ENCODE measurements around the gene TAF1A.

The TAF1A gene

GRCh38 chr1:222529916-222530315, 59.8 kb downstream of the TAF1A start:
- in situ Hi-C loops (cut with MboI; ENCODE audit: low sequenced_read_pairs, unreplicated experiment) = no loop called here
- TF ChIP-seq CTCF (IDR thresholded peaks at IDR 0.05; ENCODE audit: borderline replicate concordance, control extremely low read depth, extremely low read depth, insufficient read depth, missing control alignments) = no peak

GRCh38 chr1:222529181-222529580, 60.6 kb downstream of the TAF1A start:
- DNase-seq (ENCODE audit: low spot score) = no peak
- in situ Hi-C loops (cut with MboI; ENCODE audit: low sequenced_read_pairs, unreplicated experiment) = no loop called here
- no peak for TF ChIP-seq CTCF (IDR thresholded peaks at IDR 0.05; ENCODE audit: borderline replicate concordance, control extremely low read depth, extremely low read depth, insufficient read depth, missing control alignments)

More at GRCh38 chr1:222529916-222530315, 59.8 kb downstream of the TAF1A start:
- no peak for DNase-seq (ENCODE audit: low spot score)

- in situ Hi-C loops (cut with MboI; ENCODE audit: low sequenced_read_pairs, unreplicated experiment) = no loop called here
- TF ChIP-seq CTCF (IDR thresholded peaks at IDR 0.05; ENCODE audit: borderline replicate concordance, control extremely low read depth, extremely low read depth, insufficient read depth, missing control alignments) = no peak
- no peak for DNase-seq (ENCODE audit: low spot score)
Measured at GRCh38 chr1:222525951-222526350, 63.8 kb downstream of the TAF1A start.

GRCh38 chr1:222523852-222524251, 65.9 kb downstream of the TAF1A start:
- in situ Hi-C loops (cut with MboI; ENCODE audit: low sequenced_read_pairs, unreplicated experiment) = no loop called here
- no peak for DNase-seq (ENCODE audit: low spot score)
- no peak for TF ChIP-seq CTCF (IDR thresholded peaks at IDR 0.05; ENCODE audit: borderline replicate concordance, control extremely low read depth, extremely low read depth, insufficient read depth, missing control alignments)

- in situ Hi-C loops (cut with MboI; ENCODE audit: low sequenced_read_pairs, unreplicated experiment) = no loop called here
- TF ChIP-seq CTCF (IDR thresholded peaks at IDR 0.05; ENCODE audit: borderline replicate concordance, control extremely low read depth, extremely low read depth, insufficient read depth, missing control alignments) = no peak
- DNase-seq (ENCODE audit: low spot score) = no peak
Measured at GRCh38 chr1:222522105-222522915, 67.4 kb downstream of the TAF1A start.

- in situ Hi-C loops (cut with MboI; ENCODE audit: low sequenced_read_pairs, unreplicated experiment) = no loop called here
- TF ChIP-seq CTCF (IDR thresholded peaks at IDR 0.05; ENCODE audit: borderline replicate concordance, control extremely low read depth, extremely low read depth, insufficient read depth, missing control alignments) = no peak
- DNase-seq (ENCODE audit: low spot score) = no peak
Measured at GRCh38 chr1:222521299-222522104, 68.2 kb downstream of the TAF1A start.

All from GM13976 (cell line).